ENCODE results near the gene CNNM3.
"Not testable (repeated sequence)": the region's sequence is repeated elsewhere in the genome, so short reads cannot be mapped to it uniquely, and the experiment has no call there.

Gene CNNM3

GRCh38 chr2:96799623-96799935 is 16.5 kb upstream of the CNNM3 start:
- DNase-seq: no peak

DNA sequence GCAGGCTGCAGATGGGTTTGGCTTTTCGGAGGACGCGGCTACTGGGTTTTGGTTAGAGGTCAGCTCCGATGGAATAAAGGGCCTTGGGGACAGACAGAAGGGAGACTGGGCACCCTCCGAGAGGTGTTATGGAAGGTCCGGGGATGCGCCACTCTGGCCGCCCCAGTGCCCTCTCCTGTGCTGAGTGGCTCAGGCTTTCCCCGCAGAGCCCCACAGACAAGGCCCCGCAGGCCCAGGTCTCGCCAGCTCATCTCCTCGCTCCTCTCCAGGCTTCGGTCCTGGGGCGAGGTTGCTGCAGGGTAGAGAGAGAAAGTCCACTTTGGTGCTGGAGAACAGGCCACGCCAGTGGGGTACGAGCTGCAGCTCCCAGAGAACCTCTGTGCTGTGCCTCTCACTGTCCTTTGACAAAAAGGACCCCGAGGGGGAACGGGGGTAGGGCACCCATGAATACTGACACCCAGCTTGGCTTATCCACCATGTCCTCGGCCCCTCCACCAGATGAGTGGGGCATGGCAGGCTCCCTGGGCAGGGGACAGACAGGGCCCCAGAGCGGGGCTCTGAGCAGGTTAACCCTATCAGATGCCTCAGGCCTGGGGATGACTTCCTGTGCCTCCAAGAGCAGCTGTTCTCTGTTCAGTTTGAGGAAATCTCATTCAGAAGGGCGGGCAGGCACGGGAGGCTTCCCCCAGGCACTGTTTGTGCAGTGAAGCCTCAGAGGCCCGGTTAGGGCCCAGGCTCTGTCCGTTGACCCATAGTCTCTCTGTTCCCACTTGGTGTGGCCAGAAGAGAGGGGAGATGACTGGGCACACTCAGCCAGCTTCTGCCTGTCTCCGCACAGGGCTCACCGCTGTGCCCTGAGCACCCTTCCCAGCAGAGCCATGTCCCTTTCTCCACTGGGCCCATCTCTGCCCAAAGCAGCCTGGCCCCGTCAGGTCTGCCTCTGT is 15.7 kb upstream of the CNNM3 start:
- no peak for DNase-seq

GRCh38 chr2:96801005-96801785 is 14.9 kb upstream of the CNNM3 start:
- no peak for DNase-seq

- no peak for DNase-seq
Measured at GRCh38 chr2:96801786-96802595, 14.1 kb upstream of the CNNM3 start.

DNA sequence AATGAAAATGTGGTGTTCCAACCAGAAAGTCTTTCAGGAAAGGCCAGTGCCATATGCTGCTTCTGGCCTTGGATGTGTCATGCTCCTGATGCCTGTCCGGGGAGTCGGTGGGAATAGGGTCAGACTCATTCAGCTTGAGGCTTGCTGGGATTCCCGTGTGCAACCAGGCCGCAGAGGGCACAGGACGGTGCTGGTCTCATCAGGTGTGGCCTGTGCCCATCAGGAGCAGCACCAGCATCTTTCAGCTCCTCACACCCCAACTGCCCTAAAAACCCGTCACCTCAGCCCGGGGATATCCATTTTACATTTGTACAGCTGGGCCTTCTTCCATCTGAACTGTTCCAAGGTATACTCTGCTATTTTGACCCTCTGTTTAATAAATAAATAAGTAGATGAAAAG is 13.3 kb upstream of the CNNM3 start:
- no peak for DNase-seq

GRCh38 chr2:96804986-96805385 is 11.1 kb upstream of the CNNM3 start:
- no peak for DNase-seq

DNA sequence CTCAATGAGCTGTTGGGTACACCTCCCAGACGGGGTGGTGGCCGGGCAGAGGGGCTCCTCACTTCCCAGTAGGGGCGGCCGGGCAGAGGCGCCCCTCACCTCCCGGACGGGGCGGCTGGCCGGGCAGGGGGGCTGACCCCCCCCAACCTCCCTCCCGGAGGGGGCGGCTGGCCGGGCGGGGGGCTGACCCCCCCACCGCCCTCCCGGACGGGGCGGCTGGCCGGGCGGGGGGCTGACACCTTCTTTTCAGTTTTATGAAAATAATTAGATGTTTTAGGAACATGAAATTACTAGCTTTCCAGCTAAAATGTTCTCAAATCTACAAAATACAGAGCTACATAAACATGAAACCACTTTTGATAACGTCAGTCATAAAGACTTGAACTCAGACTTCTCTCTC is 10.1 kb upstream of the CNNM3 start:
- DNase-seq: not testable (repeated sequence)

DNA sequence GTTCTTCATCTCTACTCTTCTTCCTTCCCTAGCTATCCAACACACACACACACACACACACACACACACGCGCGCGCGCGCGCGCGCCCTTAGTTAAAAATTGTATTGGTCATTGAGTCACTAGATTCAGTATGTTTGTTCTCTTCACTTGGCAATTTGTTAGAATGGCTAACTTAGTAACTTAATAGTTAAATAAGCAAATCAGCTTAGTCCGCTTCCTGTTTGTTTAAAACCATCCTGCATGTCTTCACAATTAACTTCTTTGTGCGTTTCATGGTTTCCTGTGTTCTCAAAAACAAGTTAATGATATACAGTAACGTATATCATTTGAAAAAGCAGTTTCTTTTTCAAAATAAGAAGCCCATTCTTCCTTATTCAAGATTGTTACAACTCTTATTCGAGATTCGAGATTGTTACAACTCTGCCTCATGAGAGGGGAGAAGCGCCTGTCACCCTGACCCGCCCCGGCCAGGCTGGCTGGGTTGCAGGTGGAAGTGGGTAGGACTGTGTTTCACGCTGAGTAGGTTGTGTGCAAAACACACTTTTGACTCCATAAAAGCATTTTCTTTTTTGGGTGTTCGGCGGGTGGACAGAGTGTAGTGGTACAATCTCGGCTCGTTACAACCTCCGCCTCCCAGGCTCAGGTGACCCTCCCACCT is 9.5 kb upstream of the CNNM3 start:
- DNase-seq: no peak

- no peak for DNase-seq
Measured at GRCh38 chr2:96807127-96807471, 9.0 kb upstream of the CNNM3 start.

DNA sequence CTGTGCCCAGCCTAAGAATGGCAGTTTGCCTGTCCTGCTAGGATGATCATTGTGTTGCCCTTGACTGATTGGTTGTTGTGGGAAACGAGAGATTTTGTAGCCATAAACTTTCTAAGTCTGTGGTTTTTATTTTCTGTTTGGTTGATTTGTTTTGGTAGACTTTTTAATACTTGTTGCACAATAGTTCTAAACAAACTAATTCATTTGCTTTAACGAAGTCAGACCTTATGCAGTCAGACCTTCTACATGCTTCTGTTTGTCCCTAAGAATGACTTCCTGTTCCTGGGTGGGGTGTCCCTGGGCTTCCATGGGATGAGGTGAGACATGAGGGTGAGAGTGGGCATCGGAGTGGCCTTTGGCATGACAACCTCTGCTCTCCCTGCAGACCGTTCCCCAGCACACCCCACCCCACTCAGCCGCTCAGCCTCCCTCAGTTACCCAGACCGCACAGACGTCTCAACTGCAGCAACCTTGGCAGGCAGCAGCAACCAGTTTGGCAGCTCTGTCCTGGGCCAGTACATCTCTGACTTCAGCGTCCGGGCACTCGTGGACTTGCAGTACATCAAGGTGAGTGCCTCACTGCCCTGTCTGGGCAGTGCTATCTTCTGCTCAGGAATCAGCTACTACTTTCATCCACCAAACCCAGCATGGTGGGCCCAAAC is 7.8 kb upstream of the CNNM3 start:
- DNase-seq: no peak

GRCh38 chr2:96809216-96809882 is 6.7 kb upstream of the CNNM3 start:
- no peak for DNase-seq

DNA sequence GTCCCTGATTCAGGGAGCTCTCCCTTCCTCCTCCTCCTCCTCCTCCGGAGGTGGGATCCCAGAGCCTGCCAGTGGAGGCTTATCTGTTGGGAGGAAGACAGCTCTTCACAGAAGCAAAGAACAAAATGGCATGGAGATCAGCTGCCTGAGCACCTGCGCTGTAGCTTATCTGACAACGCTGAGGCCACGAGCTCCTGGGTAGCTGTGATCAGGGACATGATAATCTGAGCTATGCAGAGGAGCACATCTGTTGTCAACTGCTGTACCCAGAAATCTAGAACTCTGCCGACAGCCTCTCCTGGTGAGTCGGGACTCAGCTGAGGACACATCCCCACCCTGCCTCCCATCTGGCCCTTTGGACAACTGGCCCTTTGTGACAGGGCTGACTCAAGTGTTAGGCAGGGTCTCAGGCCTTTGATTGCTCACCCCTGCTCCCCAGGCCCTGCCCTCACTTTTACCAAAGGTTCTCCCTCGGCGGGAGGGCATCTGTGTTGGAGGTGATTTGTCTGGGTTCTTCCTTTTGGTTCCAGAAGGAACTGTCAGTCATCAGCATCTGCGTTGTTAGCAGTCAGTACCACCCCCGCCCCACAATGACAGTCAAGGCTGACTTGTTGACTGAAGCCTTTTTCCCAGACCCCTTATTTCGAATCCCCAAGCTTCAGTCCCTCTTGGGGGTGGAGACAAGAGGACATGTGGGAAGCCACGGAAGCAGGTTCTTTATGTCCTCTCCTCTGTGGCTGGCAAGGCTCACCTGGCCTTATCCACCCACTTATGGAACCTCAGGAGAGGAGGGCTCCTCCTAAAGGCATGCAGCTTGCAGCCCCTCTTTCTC is 5.9 kb upstream of the CNNM3 start:
- DNase-seq: no peak

- no peak for DNase-seq
Measured at GRCh38 chr2:96810783-96811192, 5.3 kb upstream of the CNNM3 start.

GRCh38 chr2:96811917-96812316 is 4.2 kb upstream of the CNNM3 start:
- no peak for DNase-seq

- no peak for DNase-seq
Measured at GRCh38 chr2:96813656-96814055, 2.4 kb upstream of the CNNM3 start.

- DNase-seq: no peak
Measured at GRCh38 chr2:96815326-96816126, 542 bp upstream of the CNNM3 start.

DNA sequence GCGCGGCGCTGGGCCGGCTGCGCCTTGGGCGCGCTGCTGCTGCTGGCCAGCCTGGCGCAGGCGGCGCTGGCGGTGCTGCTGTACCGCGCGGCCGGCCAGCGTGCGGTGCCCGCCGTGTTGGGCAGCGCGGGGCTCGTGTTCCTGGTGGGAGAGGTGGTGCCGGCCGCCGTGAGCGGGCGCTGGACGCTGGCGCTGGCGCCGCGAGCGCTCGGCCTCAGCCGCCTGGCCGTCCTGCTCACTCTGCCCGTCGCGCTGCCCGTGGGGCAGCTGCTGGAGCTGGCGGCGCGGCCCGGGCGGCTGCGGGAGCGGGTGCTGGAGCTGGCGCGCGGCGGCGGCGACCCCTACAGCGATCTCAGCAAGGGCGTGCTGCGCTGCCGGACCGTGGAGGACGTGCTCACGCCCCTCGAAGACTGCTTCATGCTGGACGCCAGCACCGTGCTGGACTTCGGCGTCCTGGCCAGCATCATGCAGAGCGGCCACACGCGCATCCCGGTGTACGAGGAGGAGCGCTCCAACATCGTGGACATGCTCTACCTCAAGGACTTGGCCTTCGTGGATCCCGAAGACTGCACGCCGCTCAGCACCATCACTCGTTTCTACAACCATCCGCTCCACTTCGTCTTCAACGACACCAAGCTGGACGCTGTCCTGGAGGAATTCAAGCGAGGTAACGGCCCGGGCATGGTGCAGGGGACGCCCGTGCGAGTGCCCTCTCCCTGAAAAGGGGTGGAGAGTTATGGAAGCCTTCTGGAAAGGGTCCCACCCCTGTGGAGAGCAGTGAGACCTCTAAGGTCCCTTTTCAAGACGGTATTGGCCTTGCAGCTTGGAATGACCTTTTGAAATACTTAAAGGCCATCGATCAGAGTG is 1.0 kb downstream of the CNNM3 start:
- no peak for DNase-seq

- no peak for DNase-seq
Measured at GRCh38 chr2:96817882-96818281, 1.8 kb downstream of the CNNM3 start.

Data from AML-193 (cell line).